Measurements from ENCODE around the gene FGF21.

Gene FGF21

DNA sequence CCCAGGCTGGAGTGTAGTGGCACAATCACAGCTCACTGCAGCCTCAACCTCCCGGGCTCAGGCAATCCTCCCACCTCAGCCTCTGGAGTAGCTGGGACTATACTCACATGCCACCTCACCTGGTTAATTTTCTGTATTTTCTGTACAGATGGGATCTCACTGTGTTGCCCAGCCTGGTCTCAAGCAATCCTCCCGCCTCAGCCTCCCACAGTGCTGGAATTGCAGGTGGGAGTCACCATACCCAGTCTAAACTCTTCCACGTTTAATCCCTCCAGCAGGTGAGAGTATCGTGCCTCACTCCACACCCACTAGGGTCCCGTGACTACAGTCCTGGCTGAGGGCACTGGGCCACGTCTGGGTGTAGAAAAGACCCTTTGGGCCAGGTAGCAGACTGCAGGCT, 39.0 kb downstream of the FGF21 start:
- DNase-seq: no peak

DNA sequence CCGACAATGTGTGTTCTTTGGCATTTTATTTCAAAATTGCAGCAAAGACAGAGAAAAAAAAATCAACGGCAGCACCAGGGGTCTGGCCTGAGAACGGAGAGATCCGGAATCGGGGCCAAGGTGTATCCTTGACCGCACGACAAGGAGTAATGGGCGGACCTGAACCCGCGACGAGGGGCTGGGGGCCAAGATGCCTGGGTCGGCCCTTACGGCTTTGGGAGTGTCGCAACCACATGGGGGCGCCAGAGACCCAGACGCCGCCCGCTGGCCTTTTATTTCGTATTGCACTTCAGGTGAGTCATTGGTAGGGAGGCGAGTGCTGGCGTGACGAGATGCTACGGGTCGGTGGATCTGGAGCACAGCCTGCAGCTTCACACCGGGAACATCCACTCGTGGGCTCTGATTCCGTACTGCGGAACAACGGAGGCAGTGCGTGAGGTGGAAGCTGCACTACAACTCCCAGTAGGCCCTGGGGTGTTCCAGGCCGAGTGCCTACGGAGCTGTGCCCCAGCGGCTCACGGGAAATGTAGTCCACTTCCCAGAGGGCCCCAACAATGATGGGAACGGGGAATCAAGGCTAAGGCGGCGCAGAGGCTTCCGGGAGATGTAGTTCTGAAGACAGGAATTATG, 39.8 kb downstream of the FGF21 start:
- DNase-seq: peak; percentile 90 to 92

DNA sequence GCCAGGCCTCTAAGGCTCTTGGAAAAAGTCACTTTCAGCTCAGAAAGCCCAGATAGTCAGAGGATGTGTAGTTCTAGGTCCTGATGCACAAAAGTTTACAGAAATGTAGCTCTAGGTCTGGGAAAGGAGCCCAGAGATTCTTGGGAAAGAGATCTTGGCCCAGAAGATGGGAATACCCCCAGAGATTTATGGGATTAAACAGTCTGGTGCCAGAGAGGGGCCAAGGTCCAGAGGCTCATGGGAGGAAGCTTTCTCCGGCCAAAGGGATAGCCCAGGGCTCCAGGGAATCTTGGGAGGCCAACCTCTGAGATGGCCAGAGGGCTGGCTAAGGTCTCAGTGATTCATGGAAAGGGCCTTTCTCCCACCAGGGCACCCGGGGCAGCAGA, 40.4 kb downstream of the FGF21 start:
- no peak for DNase-seq

DNA sequence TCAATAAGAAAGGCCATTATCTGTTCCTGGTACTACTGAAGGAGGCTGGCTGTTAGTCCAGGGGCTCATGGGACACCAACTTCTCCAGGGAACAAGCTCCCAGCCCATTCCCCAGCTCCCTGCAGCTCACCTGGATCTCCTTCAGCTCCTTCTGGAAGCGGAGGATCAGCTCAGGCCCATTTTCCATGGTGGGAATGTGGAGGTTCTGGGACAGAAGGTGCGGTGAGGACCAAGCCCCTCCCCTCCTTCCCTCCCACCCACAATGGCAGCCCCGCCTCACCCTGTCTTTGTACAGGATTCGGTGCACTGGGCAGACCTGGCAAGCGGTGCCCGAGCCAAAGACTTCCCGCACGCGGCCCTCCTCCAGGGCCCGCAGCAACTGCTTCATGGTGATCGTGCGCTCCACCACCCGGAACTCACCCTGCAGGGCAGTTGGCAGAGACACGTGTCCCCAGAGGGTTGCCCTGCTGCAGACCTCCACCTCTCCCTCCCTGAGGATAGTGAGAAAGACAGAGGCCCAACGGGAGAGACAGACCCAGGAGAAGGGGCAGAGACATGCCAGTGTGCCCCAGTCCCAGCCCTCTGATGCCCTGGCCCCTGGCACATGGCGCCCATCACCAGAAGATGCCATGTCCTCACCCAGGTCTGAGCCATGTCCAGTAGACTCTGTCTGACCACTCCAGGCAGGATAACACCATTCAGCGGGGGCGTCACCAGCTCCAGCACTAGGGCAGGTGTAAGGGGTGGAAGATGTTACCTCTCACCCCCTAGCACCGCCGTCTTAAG, 41.2 kb downstream of the FGF21 start:
- no peak for DNase-seq

DNA sequence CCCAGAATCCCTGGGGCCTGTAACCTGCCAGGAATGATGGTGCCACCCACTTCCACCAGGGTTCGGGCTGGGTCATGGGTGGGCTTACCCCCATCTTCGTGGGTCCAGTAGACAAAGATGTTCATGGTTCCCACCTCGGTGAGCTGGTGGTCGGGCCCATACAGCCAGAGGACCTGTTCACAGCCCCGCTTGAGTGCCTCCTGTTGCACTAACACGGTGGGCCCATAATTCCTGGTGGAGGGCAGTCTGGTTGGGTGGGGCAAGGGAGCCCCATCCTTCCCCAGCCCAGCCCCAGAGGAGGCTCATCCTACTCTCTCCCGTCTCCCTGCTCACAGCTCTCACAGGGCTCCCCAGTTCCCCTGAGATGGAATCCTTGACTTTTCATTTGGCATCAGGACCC, 41.8 kb downstream of the FGF21 start:
- DNase-seq: no peak

DNA sequence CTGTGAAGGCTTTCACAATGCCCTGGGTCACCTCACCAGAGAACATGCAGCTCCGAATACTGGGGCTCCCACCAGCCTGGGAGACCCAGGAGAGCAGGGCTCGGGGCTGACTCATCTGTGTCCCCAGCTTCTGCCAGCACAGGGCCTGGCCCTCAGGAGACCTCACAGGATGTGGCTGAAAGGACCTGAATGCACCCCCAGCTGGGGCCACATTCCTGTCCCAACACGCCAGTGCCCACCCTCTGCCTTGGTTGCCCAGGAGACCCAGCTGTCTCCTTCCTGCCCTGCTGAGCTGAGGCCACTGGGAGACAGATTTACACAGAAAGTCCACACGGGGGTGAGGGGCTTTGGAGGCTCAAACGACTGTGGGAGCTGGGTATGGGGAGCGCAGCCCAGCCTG, 43.6 kb downstream of the FGF21 start:
- no peak for DNase-seq

DNA sequence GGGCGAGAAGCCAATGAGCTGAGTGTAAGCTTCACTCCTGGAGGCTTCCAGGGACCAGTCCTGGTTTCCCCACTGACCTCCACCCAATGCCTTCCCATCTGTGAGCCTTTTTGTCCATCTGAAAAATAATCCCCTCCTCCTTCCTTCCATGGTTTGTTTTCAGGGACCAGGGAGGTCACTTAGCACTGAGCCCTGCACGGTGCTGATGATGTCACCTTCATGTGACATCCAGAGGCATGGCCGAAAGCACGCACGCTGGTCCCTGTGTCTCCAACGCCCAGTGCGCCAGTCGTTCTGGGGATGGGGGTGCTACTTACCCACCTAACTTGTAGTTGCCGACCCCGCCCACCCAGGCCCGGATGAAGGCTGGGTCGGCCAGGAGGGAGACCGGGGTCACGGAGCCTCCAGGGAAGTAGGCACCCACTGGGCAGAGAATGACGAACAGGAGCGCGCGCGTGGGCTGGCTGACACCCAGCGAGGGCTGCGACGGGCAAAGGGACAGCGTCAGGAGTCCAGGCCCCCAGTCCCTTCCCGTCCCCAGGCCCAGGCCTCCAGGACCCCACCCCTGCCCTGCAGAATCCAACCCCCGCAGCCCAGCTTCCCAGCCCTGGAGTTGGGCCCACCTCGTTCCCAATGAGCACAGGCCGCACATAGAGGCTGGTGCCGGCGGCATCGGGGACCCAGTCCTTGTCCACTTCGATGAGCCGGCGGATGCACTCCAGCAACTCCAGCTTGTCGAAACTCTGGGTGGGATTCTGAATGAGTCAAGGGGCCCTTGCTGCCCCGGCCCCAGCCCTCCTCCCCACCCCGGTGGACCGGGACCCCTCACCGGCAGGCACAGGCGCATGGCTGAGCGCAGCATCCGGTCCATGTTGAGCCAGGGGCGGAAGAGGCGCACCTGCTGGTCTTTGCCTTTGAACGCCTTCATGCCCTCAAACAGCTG, 44.3 kb downstream of the FGF21 start:
- DNase-seq: no peak

DNA sequence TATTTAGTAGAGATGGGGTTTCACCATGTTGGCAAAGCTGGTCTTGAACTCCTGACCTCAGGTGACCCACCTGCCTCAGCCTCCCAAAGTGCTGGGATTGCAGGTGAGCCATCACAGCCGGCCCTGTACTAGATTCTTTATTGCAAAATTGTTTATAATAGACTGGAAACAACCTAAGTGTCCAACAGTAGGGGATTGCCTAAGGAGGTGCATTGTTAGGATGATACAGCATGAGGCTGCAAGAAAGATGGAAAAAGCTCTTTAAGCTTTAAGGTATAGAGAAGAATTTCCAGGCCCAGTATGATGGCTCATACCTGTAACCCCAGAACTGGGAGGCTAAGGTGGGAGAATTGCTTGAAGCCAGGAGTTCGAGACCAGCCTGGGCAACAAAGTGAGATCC, 47.3 kb downstream of the FGF21 start:
- DNase-seq: no peak

DNA sequence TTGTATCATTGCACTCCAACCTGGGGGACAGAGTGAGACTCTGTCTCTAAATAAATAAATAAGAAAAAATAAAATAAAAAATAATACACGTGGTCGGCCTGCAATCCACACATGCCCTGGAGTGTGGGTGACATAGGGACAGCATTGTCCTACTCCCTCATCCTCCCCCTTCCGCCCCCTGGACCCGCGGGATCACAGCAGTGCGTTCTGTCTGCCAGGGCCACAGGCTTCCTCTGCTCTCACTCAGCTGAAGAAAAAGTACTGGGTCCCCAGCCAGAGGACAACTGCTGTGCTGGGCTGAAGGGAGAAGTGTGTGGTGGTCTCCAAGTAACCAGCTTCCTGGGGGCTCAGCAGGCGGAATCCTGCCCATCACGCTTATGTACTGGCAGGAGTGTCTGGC, 49.2 kb downstream of the FGF21 start:
- no peak for DNase-seq

DNA sequence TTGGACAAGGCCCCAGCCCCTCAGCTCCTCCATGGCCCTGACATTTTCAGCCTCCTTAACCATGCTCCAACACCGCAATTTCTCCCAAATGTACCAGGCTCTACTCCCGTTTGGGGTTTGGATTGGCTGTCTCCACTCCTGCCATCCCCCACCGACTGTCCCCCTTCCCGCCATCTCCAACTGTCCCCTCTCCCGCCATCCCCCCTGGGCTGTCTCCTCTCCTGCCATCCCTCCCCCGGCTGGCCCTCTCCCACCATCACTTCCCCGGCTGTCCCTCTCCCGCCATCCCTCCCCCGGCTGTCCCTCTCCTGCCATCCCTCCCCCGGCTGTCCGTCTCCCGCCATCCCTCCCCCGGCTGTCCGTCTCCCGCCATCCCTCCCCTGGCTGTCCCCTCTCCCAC, 50.1 kb downstream of the FGF21 start:
- DNase-seq: no peak

DNA sequence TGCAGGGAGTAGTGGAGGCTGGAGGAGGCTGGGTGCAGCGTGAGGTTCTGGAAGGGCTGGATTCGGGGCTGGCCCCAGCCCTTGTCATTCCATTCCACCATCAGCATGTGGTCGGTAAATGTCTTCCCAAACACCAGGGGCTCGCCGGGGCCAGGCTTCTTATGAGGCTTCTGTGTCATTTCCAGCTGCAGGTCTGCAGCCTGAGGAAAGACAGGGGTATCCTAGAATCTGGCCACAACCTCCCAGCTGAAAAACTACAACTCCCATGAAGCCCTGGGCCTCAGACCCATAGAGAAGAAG, 51.1 kb downstream of the FGF21 start:
- DNase-seq: no peak

DNA sequence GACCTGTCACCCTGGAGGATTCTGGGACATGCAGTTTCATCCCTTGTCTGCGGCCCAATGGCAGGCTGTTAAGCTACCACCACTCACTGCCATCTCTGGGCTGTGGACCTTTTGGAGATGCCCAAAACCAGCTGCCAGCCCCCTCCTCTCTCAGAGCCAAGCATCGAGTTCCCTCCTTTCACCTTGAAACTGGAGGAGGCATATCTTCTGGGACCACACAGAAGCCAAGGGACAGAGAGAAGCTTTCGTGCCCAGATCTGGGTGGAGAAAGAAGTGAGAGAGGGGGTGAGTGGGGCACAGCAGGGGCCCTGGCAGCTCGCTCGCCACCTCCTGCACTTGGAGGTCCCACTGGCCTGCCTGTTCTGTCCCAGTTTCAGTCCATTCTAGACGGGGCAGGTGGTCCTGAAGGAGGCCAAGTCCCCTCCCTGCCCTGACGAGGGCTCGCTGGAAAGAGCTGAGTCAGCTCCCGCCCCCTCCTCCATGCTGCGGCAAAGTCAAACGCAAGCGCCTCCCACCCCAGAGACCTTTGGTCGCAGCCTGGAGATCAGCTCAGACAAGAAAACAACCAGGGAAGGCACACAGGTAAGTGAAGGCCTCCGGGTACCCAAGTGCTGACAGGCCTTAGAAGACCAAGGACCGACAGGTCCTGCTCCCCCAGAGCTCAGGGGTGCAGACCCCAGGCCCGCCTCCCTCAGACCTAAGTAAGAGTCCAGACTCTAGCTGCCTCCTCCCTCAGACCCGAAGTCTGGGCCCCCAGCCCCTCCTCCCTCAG, 51.7 kb downstream of the FGF21 start:
- peak; percentile 55 to 64 for DNase-seq

DNA sequence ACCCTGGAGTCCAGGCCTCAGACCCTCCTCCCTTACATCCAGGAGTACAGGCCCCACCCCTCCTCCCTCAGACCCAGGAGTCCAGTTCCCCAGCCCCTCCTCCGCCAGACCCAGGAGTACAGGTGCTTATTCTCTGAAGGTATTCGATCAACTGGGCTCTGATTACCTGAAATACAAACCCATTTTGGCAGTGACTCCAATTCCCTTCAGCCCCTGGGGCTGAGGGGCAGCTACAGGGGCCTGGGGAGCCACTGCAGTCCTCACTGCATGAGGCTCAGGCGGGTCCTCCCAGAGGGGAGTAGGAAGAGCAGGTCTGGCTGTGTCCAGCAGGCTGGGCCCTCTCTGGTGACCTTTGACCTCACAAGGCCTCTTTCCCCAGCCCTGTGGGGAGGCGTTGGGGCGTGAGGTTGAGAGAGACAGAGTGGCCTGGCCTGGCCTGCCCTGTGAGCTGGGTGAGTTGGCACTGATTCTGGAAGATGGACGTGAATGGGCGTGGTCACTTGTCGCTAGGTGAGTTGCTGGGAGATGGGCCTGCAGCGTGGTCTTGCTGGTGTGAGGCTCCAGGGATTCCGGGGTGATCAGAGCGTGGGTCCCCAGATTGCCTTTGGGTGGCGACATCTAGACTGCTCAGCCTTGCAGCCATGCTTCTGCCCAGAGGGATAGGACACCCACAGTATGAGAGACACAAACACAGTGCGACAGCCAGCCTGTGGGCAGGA, 52.4 kb downstream of the FGF21 start:
- DNase-seq: no peak
